ENCODE results near the gene DHRS11. TPM values are rescaled to one million over a fixed set of nuclear protein-coding genes. Genes with fewer than 3 reads are reported as not detected.

DHRS11 gene
- total and polyA plus RNA-seq, 2 of the 8 experiments (the other 6 are each of a cell fraction or from before 2014, with no cell fraction given): 29.5 to 63.3 TPM

DNA sequence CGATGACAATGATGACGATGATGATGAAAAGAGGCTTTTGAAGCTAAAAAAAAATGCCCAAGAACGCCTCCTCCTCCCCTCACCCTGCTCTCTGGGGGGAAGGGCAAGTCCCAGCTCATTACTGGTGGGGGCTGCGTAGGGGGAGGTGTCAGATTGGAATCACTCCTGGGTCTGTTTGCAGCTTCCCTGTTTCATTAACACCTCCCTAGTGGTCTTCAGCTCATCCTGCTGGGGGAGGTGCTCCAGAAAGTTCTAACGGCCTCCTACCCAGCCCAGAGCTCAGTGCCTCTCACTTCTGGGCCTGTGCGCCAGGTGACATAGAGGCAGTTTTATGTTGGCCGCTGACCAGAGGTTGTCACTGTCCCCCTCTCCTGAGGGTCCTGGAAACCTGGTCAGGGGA, 22.4 kb downstream of the DHRS11 start:
- H2AFZ ChIP-seq (ENCODE audit: low read length): no peak overlapping the region
- no peak overlapping the region for H3K4ac ChIP-seq (replicated peaks; ENCODE audit: insufficient read length, low read depth, low read length)
- H3K79me2 ChIP-seq (ENCODE audit: control insufficient read depth in 1 of 2, insufficient read depth in 2 of 2, low read length in 2 of 2): no peaks in the 10 kb centered on the region
- no peaks in the 10 kb centered on the region for H3K23me2 ChIP-seq (ENCODE audit: low read depth, low read length)
- H3K23ac ChIP-seq (ENCODE audit: insufficient read length): no peak overlapping the region
- H3K14ac ChIP-seq (ENCODE audit: insufficient read length): no peak overlapping the region
- no peak overlapping the region for H3K9ac ChIP-seq (replicated peaks in 1 of 4; ENCODE audit: extremely low read depth in 1 of 4, low read depth in 3 of 4, low read length in 3 of 4)
- no peak overlapping the region for H3K4me2 ChIP-seq (ENCODE audit: insufficient read depth in 1 of 2, low read depth in 2 of 2, low read length in 2 of 2)
- DNase-seq (ENCODE audit: low read depth in 1 of 2, low spot score in 2 of 2) (no peak), FAIRE-seq (no peak)
- H2AK5ac ChIP-seq (ENCODE audit: low read depth, low read length): no peak overlapping the region
- H3K9me3 ChIP-seq (ENCODE audit: insufficient read depth in 2 of 2, low read depth in 1 of 2, low read length in 1 of 2): no peaks in the 10 kb centered on the region
- no peaks in the 10 kb centered on the region for H3K36me3 ChIP-seq (ENCODE audit: control insufficient read depth in 2 of 4, insufficient read depth in 4 of 4, low read length in 3 of 4)
- H2BK15ac ChIP-seq (ENCODE audit: low read length): no peak overlapping the region
- H3K27ac ChIP-seq (ENCODE audit: low read depth, low read length): no peak overlapping the region
- no peaks in the 10 kb centered on the region for H3K27me3 ChIP-seq (replicated peaks in 1 of 4; ENCODE audit: control insufficient read depth in 3 of 4, extremely low read depth in 1 of 4, insufficient read depth in 3 of 4, low read length in 3 of 4)
- TF ChIP-seq TEAD4 (IDR thresholded peaks at IDR 0.05; ENCODE audit: low read depth, low read length): no peak
- TF ChIP-seq ASH2L (IDR thresholded peaks at IDR 0.05; ENCODE audit: low read length): peak; percentile 18
- peaks cover 9 to 20% (median 16%) of the 10 kb centered on the region in 4 experiments for H3K4me1 ChIP-seq (replicated peaks in 1 of 4; ENCODE audit: control insufficient read depth in 3 of 4, insufficient read depth in 4 of 4, low read length in 3 of 4)
- H4K5ac ChIP-seq (ENCODE audit: insufficient read length, low read depth, low read length): no peak overlapping the region
- ChIA-PET POLR2A (ENCODE audit: partially characterized antibody) (interaction anchor here (1.2 to 6.3 kb wide), 3 partner anchors 10 to 18 kb away, joined by 3 to 50 read pairs (median 5); partner anchors contain the start of gene MRM1), CTCF (ENCODE audit: partially characterized antibody) (interaction anchor here (0.6 to 9.9 kb wide), 10 partner anchors 11 to 434 kb away, joined by 3 to 122 read pairs (median 4); partner anchors contain the start of gene MRM1)
- no peak overlapping the region for H2BK12ac ChIP-seq (ENCODE audit: low read depth, low read length)
- no peak overlapping the region for H3K4me3 ChIP-seq (ENCODE audit: extremely low read depth in 1 of 4, insufficient read depth in 2 of 4, low read depth in 3 of 4, low read length in 4 of 4)
- H4K8ac ChIP-seq (ENCODE audit: extremely low read depth, insufficient read depth, low read length): no peak overlapping the region
- peaks cover 0 to 2% of the 10 kb centered on the region in 2 experiments for H4K20me1 ChIP-seq (replicated peaks in 1 of 2; ENCODE audit: control insufficient read depth in 1 of 2, insufficient read depth in 2 of 2, low read length in 2 of 2)
- peak overlapping the region; percentile 32 for H3K18ac ChIP-seq (ENCODE audit: extremely low read depth, low read length)
- no peak overlapping the region for H2BK120ac ChIP-seq (replicated peaks; ENCODE audit: low read depth, low read length)
- WGBS, 2 experiments (ENCODE audit: extremely low coverage in 1 of 2, insufficient coverage in 1 of 2, insufficient read length in 1 of 2, insufficient replicate concordance in 2 of 2, low coverage in 1 of 2, low lambda C conversion rate in 2 of 2, missing lambda C conversion rate in 1 of 2): 86% methylated on average over 7 of the region's 7 CpGs; no CpG with 5 or more reads in 1 of the 2 experiments
- no peaks in the 10 kb centered on the region; the same call in 1 of the 2 replicates for H3K79me1 ChIP-seq (ENCODE audit: low read depth, low read length)
- H2BK20ac ChIP-seq (ENCODE audit: low read length): no peak overlapping the region
- no peak overlapping the region for H3K56ac ChIP-seq (replicated peaks; ENCODE audit: insufficient read length, low read depth, low read length)
- no peak overlapping the region for H4K91ac ChIP-seq (replicated peaks; ENCODE audit: insufficient read length, low read length)
- H2BK5ac ChIP-seq (ENCODE audit: low read depth, low read length): no peak overlapping the region
